IPS-18c (cell line): ENCODE results near the gene ARHGAP1.

ENCODE experiments used
- H3K4me3 ChIP-seq: 2 replicates; pipeline ENCODE4 v1.7.0; 2013; ENCODE audit warnings: low read depth, mild to moderate bottlenecking, low read length, moderate library complexity; ENCODE audit not compliant: insufficient read depth
- H3K9me3 ChIP-seq: one replicate; pipeline ENCODE4 v1.6.1; 2013; ENCODE audit warnings: mild to moderate bottlenecking, low read length, moderate library complexity; ENCODE audit not compliant: control insufficient read depth, insufficient read depth

ARHGAP1 gene

GRCh38 chr11:46640036-46640788, 60.2 kb downstream of the ARHGAP1 start:
- Histone ChIP-seq H3K4me3 (no peak overlapping the region), H3K9me3 (peaks cover 2% of the 10 kb centered on the region)

- no peak overlapping the region for H3K4me3 ChIP-seq
- H3K9me3 ChIP-seq = peaks cover 2% of the 10 kb centered on the region
Observed at GRCh38 chr11:46639197-46639839, 61.1 kb downstream of the ARHGAP1 start.

- H3K9me3 ChIP-seq = peaks cover 2% of the 10 kb centered on the region
- H3K4me3 ChIP-seq = no peak overlapping the region
Observed at GRCh38 chr11:46637546-46637945, 62.9 kb downstream of the ARHGAP1 start.

GRCh38 chr11:46635557-46636139, 64.8 kb downstream of the ARHGAP1 start:
- H3K4me3 ChIP-seq = no peak overlapping the region

GRCh38 chr11:46633291-46634217, 66.9 kb downstream of the ARHGAP1 start:
- H3K4me3 ChIP-seq = no peak overlapping the region
- no peaks in the 10 kb centered on the region for H3K9me3 ChIP-seq

More at GRCh38 chr11:46635557-46636139, 64.8 kb downstream of the ARHGAP1 start:
- peaks cover 2% of the 10 kb centered on the region for H3K9me3 ChIP-seq

- H3K9me3 ChIP-seq = no peaks in the 10 kb centered on the region
- no peak overlapping the region for H3K4me3 ChIP-seq
Observed at GRCh38 chr11:46632502-46632901, 67.9 kb downstream of the ARHGAP1 start.

GRCh38 chr11:46631676-46632075, 68.7 kb downstream of the ARHGAP1 start:
- Histone ChIP-seq H3K4me3 (no peak overlapping the region), H3K9me3 (no peaks in the 10 kb centered on the region)

- Histone ChIP-seq H3K9me3 (no peaks in the 10 kb centered on the region), H3K4me3 (no peak overlapping the region)
Observed at GRCh38 chr11:46630237-46630636, 70.2 kb downstream of the ARHGAP1 start.

- Histone ChIP-seq H3K4me3 (no peak overlapping the region), H3K9me3 (no peaks in the 10 kb centered on the region)
Observed at GRCh38 chr11:46628961-46629360, 71.5 kb downstream of the ARHGAP1 start.
